Gastroesophageal sphincter (tissue), 3 donors: ENCODE results near the gene CCDC60.

Experiments used
- CTCF ChIP-seq, 4 experiments: fragments of 200-600 bp in 2 of 4; fragments of 450-650 bp in 2 of 4; sonication (generic) in 1 of 4; IDR thresholded peaks; one replicate each; pipeline ENCODE4 v1.5.1; 2017 to 2019; ENCODE audit warnings: antibody characterized with exemption in 4 of 4, mild to moderate bottlenecking in 2 of 4, moderate library complexity in 2 of 4
- EP300 ChIP-seq: sonication (generic); formaldehyde crosslinking; IDR thresholded peaks from one replicate; pipeline ENCODE4 v1.6.1; 2017; ENCODE audit warnings: antibody characterized with exemption, mild to moderate bottlenecking
- POLR2A ChIP-seq, 2 donors: fragments of 450-650 bp; IDR thresholded peaks; one replicate each; pipeline ENCODE4 v1.6.1; 2017; ENCODE audit warnings: antibody characterized with exemption in 2 of 2, mild to moderate bottlenecking in 2 of 2, moderate library complexity in 1 of 2
- POLR2AphosphoS5 ChIP-seq: sonication (generic); formaldehyde crosslinking; IDR thresholded peaks from one replicate; pipeline ENCODE4 v1.6.1; 2017; ENCODE audit warnings: antibody characterized with exemption

GRCh38 chr12:119573086-119573485 lies 238.6 kb downstream of the CCDC60 start:
- TF ChIP-seq CTCF (IDR thresholded peaks at IDR 0.05) (no peak), EP300 (no peak), POLR2A (IDR thresholded peaks at IDR 0.05) (no peak), POLR2AphosphoS5 (no peak)
